Neuronal stem cell (in vitro differentiated cells): ENCODE data around the gene ADGB.

ENCODE experiments used
- DNase-seq: peaks from one replicate; pipeline ENCODE4 v3.0.0-alpha.2; 2013; ENCODE audit warnings: low spot score
- H2AFZ ChIP-seq: one replicate; pipeline ENCODE4 v1.6.1; 2013; ENCODE audit warnings: mild to moderate bottlenecking, low read length, inconsistent platforms
- H2AK5ac ChIP-seq: 2 replicates; pipeline ENCODE4 v1.6.1; 2013; ENCODE audit warnings: low read depth, mild to moderate bottlenecking, inconsistent platforms, low read length, moderate library complexity, mixed read lengths
- H2BK120ac ChIP-seq: 2 replicates; pipeline ENCODE4 v1.6.1; 2013; ENCODE audit warnings: low read depth, mild to moderate bottlenecking, inconsistent platforms, low read length, moderate library complexity, mixed read lengths
- H2BK12ac ChIP-seq: one replicate; pipeline ENCODE4 v1.6.1; 2013; ENCODE audit warnings: low read length, inconsistent platforms
- H2BK15ac ChIP-seq: 2 replicates; pipeline ENCODE4 v1.6.1; 2013; ENCODE audit warnings: mild to moderate bottlenecking, low read length, inconsistent platforms, mixed read lengths
- H2BK5ac ChIP-seq: one replicate; pipeline ENCODE4 v1.6.1; 2013; ENCODE audit warnings: inconsistent platforms, mild to moderate bottlenecking, low read length, moderate library complexity
- H3K14ac ChIP-seq: one replicate; pipeline ENCODE4 v1.6.1; 2013; ENCODE audit warnings: low read length, inconsistent platforms
- H3K18ac ChIP-seq: 2 replicates; pipeline ENCODE4 v1.6.1; 2013; ENCODE audit warnings: low read length, inconsistent platforms
- H3K23ac ChIP-seq: 2 replicates; pipeline ENCODE4 v1.6.1; 2013; ENCODE audit warnings: low read depth, mild to moderate bottlenecking, mixed read lengths, low read length, inconsistent platforms; ENCODE audit not compliant: poor library complexity
- H3K27ac ChIP-seq: replicated peaks from 3 replicates; pipeline ENCODE4 v1.5.1; 2013; ENCODE audit warnings: low read length, inconsistent platforms
- H3K27me3 ChIP-seq, 3 experiments: 2 replicates each; pipeline ENCODE4 v1.6.1; 2013; ENCODE audit warnings: low read length in 3 of 3, mild to moderate bottlenecking in 2 of 3, inconsistent platforms in 1 of 3, low read depth in 1 of 3, mixed read lengths in 1 of 3, moderate library complexity in 1 of 3; ENCODE audit not compliant: control insufficient read depth in 3 of 3, insufficient read depth in 3 of 3
- H3K36me3 ChIP-seq, 2 donors: replicated peaks in 1 of 2; 2 replicates each; pipeline ENCODE4 v1.6.1; 2013; ENCODE audit warnings: low read length in 2 of 2; ENCODE audit not compliant: control insufficient read depth in 2 of 2, insufficient read depth in 2 of 2
- H3K4ac ChIP-seq: 2 replicates; pipeline ENCODE4 v1.6.1; 2013; ENCODE audit warnings: inconsistent platforms, mild to moderate bottlenecking, low read length, moderate library complexity
- H3K4me1 ChIP-seq, 2 donors: 1 replicate in 1 of 2; 2 replicates in 1 of 2; pipeline ENCODE4 v1.6.1; 2013; ENCODE audit warnings: low read length in 2 of 2, low read depth in 1 of 2; ENCODE audit not compliant: control insufficient read depth in 2 of 2, insufficient read depth in 1 of 2
- H3K4me2 ChIP-seq: one replicate; pipeline ENCODE4 v1.6.1; 2013; ENCODE audit warnings: mild to moderate bottlenecking, low read length, inconsistent platforms; ENCODE audit not compliant: insufficient read depth, poor library complexity, severe bottlenecking
- H3K4me3 ChIP-seq, 2 donors: 2 replicates each; pipeline ENCODE4 v1.5.1; 2013; ENCODE audit warnings: low read length in 2 of 2, mild to moderate bottlenecking in 2 of 2, inconsistent platforms in 1 of 2, moderate library complexity in 1 of 2
- H3K79me1 ChIP-seq: one replicate; pipeline ENCODE4 v1.6.1; 2013; ENCODE audit warnings: low read depth, mild to moderate bottlenecking, inconsistent platforms, low read length, moderate library complexity
- H3K9ac ChIP-seq: one replicate; pipeline ENCODE4 v1.6.1; 2013; ENCODE audit warnings: mild to moderate bottlenecking, low read depth, low read length, inconsistent platforms; ENCODE audit not compliant: poor library complexity
- H3K9me3 ChIP-seq, 2 donors: replicated peaks in 1 of 2; 2 replicates each; pipeline versions ENCODE3 to v1.6.1; 2013; ENCODE audit warnings: low read length in 2 of 2, mild to moderate bottlenecking in 2 of 2, inconsistent platforms in 1 of 2, low read depth in 1 of 2, mixed read lengths in 1 of 2, moderate library complexity in 1 of 2; ENCODE audit not compliant: control insufficient read depth in 2 of 2, insufficient read depth in 1 of 2
- H4K8ac ChIP-seq: one replicate; pipeline ENCODE4 v1.6.1; 2013; ENCODE audit warnings: low read depth, mild to moderate bottlenecking, inconsistent platforms, low read length, moderate library complexity
- H4K91ac ChIP-seq: one replicate; pipeline ENCODE4 v1.6.1; 2013; ENCODE audit warnings: low read length, low read depth, mild to moderate bottlenecking, inconsistent platforms; ENCODE audit not compliant: poor library complexity
- WGBS, 2 donors: extraction: QIAGEN DNeasy Blood & Tissue Kit; methylation state at CpG; one replicate each; pipeline ENCODE4 v1.1.7; 2013; ENCODE audit warnings: missing lambda C conversion rate in 2 of 2, mixed read lengths in 1 of 2; ENCODE audit not compliant: insufficient read length in 2 of 2, insufficient replicate concordance in 1 of 2; ENCODE audit errors: extremely low coverage in 2 of 2; 5-methylcytosine and 5-hydroxymethylcytosine counted together

The ADGB gene

GRCh38 chr6:146741609-146742008, 142.8 kb downstream of the ADGB start:
- no peak overlapping the region for H3K23ac ChIP-seq
- H3K9me3 ChIP-seq = no peaks in the 10 kb centered on the region
- no peak overlapping the region for H3K4me2 ChIP-seq
- no peaks in the 10 kb centered on the region for H3K36me3 ChIP-seq
- H2AFZ ChIP-seq = no peak overlapping the region
- no peak overlapping the region for H4K8ac ChIP-seq
- no peak overlapping the region for H2BK15ac ChIP-seq
- no peak overlapping the region for H3K27ac ChIP-seq
- H3K27me3 ChIP-seq = no peaks in the 10 kb centered on the region
- H4K91ac ChIP-seq = no peak overlapping the region
- DNase-seq = no peak
- H2BK5ac ChIP-seq = no peak overlapping the region
- no peak overlapping the region for H3K4me3 ChIP-seq
- H3K18ac ChIP-seq = no peak overlapping the region
- no peaks in the 10 kb centered on the region for H3K4me1 ChIP-seq
- H2BK12ac ChIP-seq = no peak overlapping the region
- no peak overlapping the region for H2AK5ac ChIP-seq
- H3K79me1 ChIP-seq = no peaks in the 10 kb centered on the region
- no peak overlapping the region for H3K14ac ChIP-seq
- no peak overlapping the region for H3K9ac ChIP-seq
- no peak overlapping the region for H2BK120ac ChIP-seq
- H3K4ac ChIP-seq = no peak overlapping the region

- no CpG with 5 or more reads among the region's 2 CpGs for WGBS, 2 donors
Measured at GRCh38 chr6:146753306-146753705, 154.5 kb downstream of the ADGB start.

GRCh38 chr6:146767632-146768031, 168.9 kb downstream of the ADGB start:
- H2BK120ac ChIP-seq = no peak overlapping the region
- no CpG with 5 or more reads among the region's 1 CpG for WGBS, 2 donors
- H3K14ac ChIP-seq = no peak overlapping the region
- no peak overlapping the region for H3K23ac ChIP-seq
- H3K9ac ChIP-seq = no peak overlapping the region
- H3K27ac ChIP-seq = no peak overlapping the region
- H4K8ac ChIP-seq = no peak overlapping the region
- no peak overlapping the region for H2BK12ac ChIP-seq
- H3K4me3 ChIP-seq = no peak overlapping the region
- no peak overlapping the region for H3K18ac ChIP-seq
- H3K4me1 ChIP-seq = no peaks in the 10 kb centered on the region
- no peak overlapping the region for H3K4ac ChIP-seq
- H2AK5ac ChIP-seq = no peak overlapping the region
- no peaks in the 10 kb centered on the region for H3K79me1 ChIP-seq
- no peaks in the 10 kb centered on the region for H3K36me3 ChIP-seq
- no peak overlapping the region for H4K91ac ChIP-seq
- DNase-seq = no peak
- H2AFZ ChIP-seq = no peak overlapping the region
- H3K9me3 ChIP-seq = no peaks in the 10 kb centered on the region
- H2BK15ac ChIP-seq = no peak overlapping the region
- H3K4me2 ChIP-seq = no peak overlapping the region
- no peak overlapping the region for H2BK5ac ChIP-seq
- no peaks in the 10 kb centered on the region for H3K27me3 ChIP-seq

More at GRCh38 chr6:146753306-146753705, 154.5 kb downstream of the ADGB start:
- Histone ChIP-seq H3K4me3 (no peak overlapping the region), H3K14ac (no peak overlapping the region), H3K27me3 (no peaks in the 10 kb centered on the region), H3K9me3 (peaks cover 0 to 2% of the 10 kb centered on the region in 2 donors), H2AFZ (no peak overlapping the region), H3K36me3 (no peaks in the 10 kb centered on the region), H3K4me2 (no peak overlapping the region), H3K18ac (no peak overlapping the region), H2AK5ac (no peak overlapping the region), H3K27ac (no peak overlapping the region), H3K4ac (no peak overlapping the region), H2BK5ac (no peak overlapping the region), H3K4me1 (no peaks in the 10 kb centered on the region), H2BK15ac (no peak overlapping the region), H4K91ac (no peak overlapping the region), H3K23ac (no peak overlapping the region), H4K8ac (no peak overlapping the region), H2BK12ac (no peak overlapping the region), H3K79me1 (no peaks in the 10 kb centered on the region), H3K9ac (no peak overlapping the region), H2BK120ac (no peak overlapping the region)
- DNase-seq = no peak

GRCh38 chr6:146768722-146769121, 169.9 kb downstream of the ADGB start:
- H2BK12ac ChIP-seq = no peak overlapping the region
- no peaks in the 10 kb centered on the region for H3K36me3 ChIP-seq
- H4K8ac ChIP-seq = no peak overlapping the region
- no peak overlapping the region for H2BK15ac ChIP-seq
- no peak overlapping the region for H4K91ac ChIP-seq
- H3K79me1 ChIP-seq = no peaks in the 10 kb centered on the region
- no peak overlapping the region for H3K27ac ChIP-seq
- no peak overlapping the region for H2AFZ ChIP-seq
- no peak for DNase-seq
- H3K4me3 ChIP-seq = no peak overlapping the region
- H3K18ac ChIP-seq = no peak overlapping the region
- H3K9ac ChIP-seq = no peak overlapping the region
- no peaks in the 10 kb centered on the region for H3K4me1 ChIP-seq
- no peak overlapping the region for H3K4ac ChIP-seq
- H3K9me3 ChIP-seq = no peaks in the 10 kb centered on the region
- H3K23ac ChIP-seq = no peak overlapping the region
- H3K4me2 ChIP-seq = no peak overlapping the region
- H2BK5ac ChIP-seq = no peak overlapping the region
- no peak overlapping the region for H2AK5ac ChIP-seq
- H3K27me3 ChIP-seq = no peaks in the 10 kb centered on the region
- no CpG with 5 or more reads among the region's 2 CpGs for WGBS, 2 donors
- no peak overlapping the region for H3K14ac ChIP-seq
- no peak overlapping the region for H2BK120ac ChIP-seq
